ENCODE data around the gene MYO16. TPM values are rescaled to one million over a fixed set of nuclear protein-coding genes. Genes with fewer than 3 reads are reported as not detected.

MYO16 gene
- total and polyA plus RNA-seq, 2 of the 4 experiments (the other 2 are of a cell fraction): under 0.01 to 0.03 TPM

DNA sequence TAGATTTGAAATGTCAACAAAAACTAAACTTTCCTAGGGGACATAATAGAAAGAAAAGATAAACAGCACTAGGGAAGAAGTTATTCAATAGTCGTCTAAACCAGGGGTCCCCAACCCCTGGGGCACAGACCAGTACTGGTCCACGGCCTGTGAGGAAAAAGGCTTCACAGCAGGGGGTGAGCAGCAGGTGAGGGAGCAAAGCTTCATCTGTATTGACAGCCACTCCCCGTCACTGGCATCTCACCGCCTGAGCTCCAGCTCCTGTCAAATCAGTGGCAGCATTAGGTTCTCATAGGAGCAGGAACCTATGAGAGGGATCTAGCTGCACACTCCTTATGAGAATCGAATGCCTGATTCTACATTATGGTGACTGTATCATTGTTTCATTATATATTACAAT lies 382.7 kb downstream of the MYO16 start:
- ATAC-seq (ENCODE audit: low read depth) (no peak), DNase-seq (no peak)
- Histone ChIP-seq H3K9ac (ENCODE audit: low read depth, low read length) (no peak overlapping the region), H2AK9ac (replicated peaks; ENCODE audit: low read depth, low read length, poor library complexity) (no peak overlapping the region), H3K27me3 (ENCODE audit: control insufficient read depth, insufficient read depth, low read length) (peaks cover 4% of the 10 kb centered on the region; the same call in 1 of the 2 replicates), H3K4me2 (ENCODE audit: low read depth, low read length) (no peak overlapping the region), H2AFZ (replicated peaks; ENCODE audit: low read length, poor library complexity) (no peak overlapping the region), H3K4me1 (ENCODE audit: control insufficient read depth, insufficient read depth, low read length) (peaks cover 3% of the 10 kb centered on the region; the same call in 1 of the 2 replicates), H3K14ac (replicated peaks; ENCODE audit: low read depth, low read length) (no peak overlapping the region), H4K20me1 (ENCODE audit: insufficient read depth, low read length) (no peaks in the 10 kb centered on the region), H3K56ac (ENCODE audit: extremely low read depth, insufficient read depth, low read length) (no peak overlapping the region), H2BK15ac (ENCODE audit: low read depth, low read length) (no peak overlapping the region), H3K9me3 (ENCODE audit: control insufficient read depth, insufficient read depth, low read length) (no peaks in the 10 kb centered on the region), H3K36me3 (ENCODE audit: control insufficient read depth, insufficient read depth, low read length) (no peaks in the 10 kb centered on the region), H3K23ac (ENCODE audit: low read depth, low read length) (no peak overlapping the region), H2BK5ac (ENCODE audit: low read depth, low read length, poor library complexity, severe bottlenecking) (no peak overlapping the region), H3K4ac (ENCODE audit: low read depth, low read length) (no peak overlapping the region), H2BK120ac (ENCODE audit: low read depth, low read length) (no peak overlapping the region), H3K27ac (ENCODE audit: insufficient read depth, low read length) (no peak overlapping the region), H4K91ac (ENCODE audit: insufficient read depth, low read depth, low read length) (no peak overlapping the region), H4K8ac (ENCODE audit: low read depth in 2 of 2, low read length in 2 of 2) (no peak overlapping the region), H3K4me3 (ENCODE audit: insufficient read depth, low read depth, low read length) (no peak overlapping the region), H3K9me1 (ENCODE audit: insufficient read depth, low read length) (no peaks in the 10 kb centered on the region), H4K5ac (ENCODE audit: low read depth, low read length) (no peak overlapping the region), H3K18ac (ENCODE audit: low read depth, low read length) (no peak overlapping the region), H2AK5ac (ENCODE audit: low read depth, low read length) (no peak overlapping the region), H3K79me1 (ENCODE audit: low read depth in 1 of 2, low read length in 2 of 2) (no peaks in the 10 kb centered on the region), H2BK20ac (ENCODE audit: low read depth, low read length) (no peak overlapping the region)
- POLR2A ChIA-PET (ENCODE audit: unreplicated experiment): no interaction called here
- in situ Hi-C loops (cut with MboI; ENCODE audit: low sequenced_read_pairs): no loop called here
- dilution Hi-C loops (cut with HindIII; ENCODE audit: low sequenced_read_pairs, unreplicated experiment): no loop called here
- WGBS, 2 experiments (ENCODE audit: extremely low coverage in 2 of 2, insufficient read length in 1 of 2): no CpG with 5 or more reads among the region's 5 CpGs
- BruUV-seq (replicated peaks): no TSS peak
- intact Hi-C loops (cut with micrococcal nuclease): no loop called here
- TF ChIP-seq SMC3 (IDR thresholded peaks at IDR 0.05; ENCODE audit: low read depth, low read length) (no peak), RCOR1 (IDR thresholded peaks at IDR 0.05; ENCODE audit: insufficient replicate concordance, low read length) (no peak), CEBPB (IDR thresholded peaks at IDR 0.05; ENCODE audit: low read depth, low read length) (no peak), BHLHE40 (IDR thresholded peaks at IDR 0.05; ENCODE audit: low read depth, low read length) (no peak)
- TF ChIP-seq, protein P1, sequence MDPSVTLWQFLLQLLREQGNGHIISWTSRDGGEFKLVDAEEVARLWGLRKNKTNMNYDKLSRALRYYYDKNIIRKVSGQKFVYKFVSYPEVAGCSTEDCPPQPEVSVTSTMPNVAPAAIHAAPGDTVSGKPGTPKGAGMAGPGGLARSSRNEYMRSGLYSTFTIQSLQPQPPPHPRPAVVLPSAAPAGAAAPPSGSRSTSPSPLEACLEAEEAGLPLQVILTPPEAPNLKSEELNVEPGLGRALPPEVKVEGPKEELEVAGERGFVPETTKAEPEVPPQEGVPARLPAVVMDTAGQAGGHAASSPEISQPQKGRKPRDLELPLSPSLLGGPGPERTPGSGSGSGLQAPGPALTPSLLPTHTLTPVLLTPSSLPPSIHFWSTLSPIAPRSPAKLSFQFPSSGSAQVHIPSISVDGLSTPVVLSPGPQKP (IDR thresholded peaks at IDR 0.05; ENCODE audit: borderline replicate concordance, low read depth, low read length): no peak
- CTCF ChIA-PET: interaction anchor here (0.6 kb wide), 1 partner anchor 24 kb away, joined by 5 read pairs; no protein-coding TSS in a partner anchor
